H1 (cell line): Measurements from ENCODE around the gene ZNF219. TPM values are rescaled to one million over a fixed set of nuclear protein-coding genes. Genes with fewer than 3 reads are reported as not detected.

Experiments used
- CTCF ChIA-PET: fragments of 300-600 bp; sonication (Branson Sonifier 250); formaldehyde crosslinking; loops from one replicate; lab custom pipeline; 2021; ENCODE audit not compliant: partially characterized antibody; lab: Charles Lee
- POLR2A ChIA-PET: fragments of 300-600 bp; sonication (Branson Sonifier 250); formaldehyde crosslinking; loops from one replicate; lab custom pipeline; 2021; ENCODE audit warnings: inconsistent platforms; ENCODE audit not compliant: partially characterized antibody; lab: Charles Lee
- DNase-seq, 2 experiments: peaks; one replicate each; pipeline versions ENCODE4 v3.0.0 to v3.0.0-alpha.2; 2010 to 2022; ENCODE audit warnings: low spot score in 2 of 2, low read depth in 1 of 2, mixed read lengths in 1 of 2
- FAIRE-seq: peaks from 2 replicates; lab custom pipeline; 2011; peaks lifted over from hg19 to GRCh38; lab: Jason Lieb, UNC
- H2AFZ ChIP-seq: 2 replicates; pipeline ENCODE4 v1.8.1; 2012; ENCODE audit warnings: low read length, inconsistent platforms
- H2AK5ac ChIP-seq: 2 replicates; pipeline ENCODE4 v1.6.1; 2013; ENCODE audit warnings: low read depth, low read length
- H2BK120ac ChIP-seq: replicated peaks from 2 replicates; pipeline ENCODE3; 2013; ENCODE audit warnings: low read depth, low read length, inconsistent platforms
- H2BK12ac ChIP-seq: 2 replicates; pipeline ENCODE4 v1.6.1; 2013; ENCODE audit warnings: low read depth, low read length
- H2BK15ac ChIP-seq: 2 replicates; pipeline ENCODE4 v1.6.1; 2013; ENCODE audit warnings: low read length
- H2BK20ac ChIP-seq: 2 replicates; pipeline ENCODE4 v1.6.1; 2013; ENCODE audit warnings: low read length
- H2BK5ac ChIP-seq: 2 replicates; pipeline ENCODE4 v1.6.1; 2013; ENCODE audit warnings: low read depth, low read length
- H3K14ac ChIP-seq: 2 replicates; pipeline ENCODE4 v1.6.1; 2013; ENCODE audit warnings: inconsistent platforms; ENCODE audit not compliant: insufficient read length
- H3K18ac ChIP-seq: 2 replicates; pipeline ENCODE4 v1.6.1; 2013; ENCODE audit warnings: low read length; ENCODE audit errors: extremely low read depth
- H3K23ac ChIP-seq: 2 replicates; pipeline ENCODE4 v1.6.1; 2013; ENCODE audit warnings: inconsistent platforms; ENCODE audit not compliant: insufficient read length
- H3K23me2 ChIP-seq: 2 replicates; pipeline ENCODE4 v1.6.1; 2013; ENCODE audit warnings: low read depth, low read length
- H3K27ac ChIP-seq: 2 replicates; pipeline ENCODE4 v1.6.1; 2011; ENCODE audit warnings: low read depth, low read length, inconsistent platforms
- H3K27me3 ChIP-seq, 4 experiments: replicated peaks in 1 of 4; 1 replicate in 1 of 4; 2 replicates in 3 of 4; pipeline versions ENCODE4 v1.6.1 to v1.8.1; 2011 to 2013; ENCODE audit warnings: low read length in 3 of 4, mild to moderate bottlenecking in 3 of 4, inconsistent platforms in 2 of 4, mixed read lengths in 2 of 4, moderate library complexity in 1 of 4; ENCODE audit not compliant: control insufficient read depth in 3 of 4, insufficient read depth in 3 of 4; ENCODE audit errors: extremely low read depth in 1 of 4
- H3K36me3 ChIP-seq, 4 experiments: 2 replicates each; pipeline versions ENCODE4 v1.6.1 to v1.8.1; 2011 to 2013; ENCODE audit warnings: mild to moderate bottlenecking in 4 of 4, low read length in 3 of 4, moderate library complexity in 2 of 4, control low read depth in 1 of 4, inconsistent platforms in 1 of 4; ENCODE audit not compliant: insufficient read depth in 4 of 4, control insufficient read depth in 2 of 4
- H3K4ac ChIP-seq: replicated peaks from 2 replicates; pipeline ENCODE3; 2013; ENCODE audit warnings: low read length, low read depth, mixed read lengths, inconsistent platforms; ENCODE audit not compliant: insufficient read length
- H3K4me1 ChIP-seq, 4 experiments: replicated peaks in 1 of 4; 1 replicate in 1 of 4; 2 replicates in 3 of 4; pipeline versions ENCODE4 v1.6.1 to v1.8.1; 2011 to 2013; ENCODE audit warnings: low read length in 3 of 4, inconsistent platforms in 2 of 4, mixed read lengths in 1 of 4; ENCODE audit not compliant: insufficient read depth in 4 of 4, control insufficient read depth in 3 of 4
- H3K4me2 ChIP-seq, 2 experiments: 2 replicates each; pipeline versions ENCODE4 v1.6.1 to v1.8.1; 2011 to 2013; ENCODE audit warnings: low read depth in 2 of 2, low read length in 2 of 2, control low read depth in 1 of 2, inconsistent platforms in 1 of 2, mild to moderate bottlenecking in 1 of 2; ENCODE audit not compliant: insufficient read depth in 1 of 2
- H3K4me3 ChIP-seq, 4 experiments: fragments of 200-600, 300-600 bp in 1 of 4; sonication (generic), shearing (Covaris generic), sonication (Bioruptor Twin) in 1 of 4; 2 replicates each; pipeline versions ENCODE4 v1.5.1 to v1.8.1; 2011 to 2016; ENCODE audit warnings: low read length in 4 of 4, low read depth in 3 of 4, control low read depth in 2 of 4, inconsistent platforms in 2 of 4, mild to moderate bottlenecking in 2 of 4, mixed read lengths in 1 of 4, moderate library complexity in 1 of 4; ENCODE audit not compliant: insufficient read depth in 2 of 4; ENCODE audit errors: extremely low read depth in 1 of 4
- H3K56ac ChIP-seq: replicated peaks from 2 replicates; pipeline ENCODE3; 2013; ENCODE audit warnings: low read depth, mild to moderate bottlenecking, mixed read lengths, low read length, inconsistent platforms; ENCODE audit not compliant: insufficient read length
- H3K79me1 ChIP-seq: 2 replicates; pipeline ENCODE4 v1.6.1; 2013; ENCODE audit warnings: low read depth, low read length, control low read depth
- H3K79me2 ChIP-seq, 2 experiments: 2 replicates each; pipeline versions ENCODE4 v1.6.1 to v1.8.1; 2012 to 2013; ENCODE audit warnings: low read length in 2 of 2, mild to moderate bottlenecking in 2 of 2, inconsistent platforms in 1 of 2; ENCODE audit not compliant: insufficient read depth in 2 of 2, control insufficient read depth in 1 of 2
- H3K9ac ChIP-seq, 4 experiments: replicated peaks in 1 of 4; 1 replicate in 1 of 4; 2 replicates in 3 of 4; pipeline versions ENCODE4 v1.6.1 to v1.8.1; 2011 to 2013; ENCODE audit warnings: low read depth in 3 of 4, low read length in 3 of 4, control low read depth in 2 of 4, mild to moderate bottlenecking in 2 of 4, moderate library complexity in 2 of 4, inconsistent platforms in 1 of 4; ENCODE audit errors: extremely low read depth in 1 of 4
- H3K9me3 ChIP-seq, 2 experiments: 2 replicates each; pipeline versions ENCODE4 v1.6.1 to v1.8.1; 2012 to 2013; ENCODE audit warnings: mild to moderate bottlenecking in 2 of 2, moderate library complexity in 2 of 2, control low read depth in 1 of 2, inconsistent platforms in 1 of 2, low read depth in 1 of 2, low read length in 1 of 2, mixed read lengths in 1 of 2; ENCODE audit not compliant: insufficient read depth in 2 of 2
- H4K20me1 ChIP-seq, 2 experiments: replicated peaks in 1 of 2; 2 replicates each; pipeline versions ENCODE3 to v1.8.1; 2011 to 2013; ENCODE audit warnings: inconsistent platforms in 2 of 2, low read length in 2 of 2, mild to moderate bottlenecking in 1 of 2; ENCODE audit not compliant: insufficient read depth in 2 of 2, control insufficient read depth in 1 of 2
- H4K5ac ChIP-seq: 2 replicates; pipeline ENCODE4 v1.6.1; 2013; ENCODE audit warnings: low read length, low read depth, mixed read lengths, inconsistent platforms; ENCODE audit not compliant: insufficient read length
- H4K8ac ChIP-seq: 2 replicates; pipeline ENCODE4 v1.8.0; 2013; ENCODE audit warnings: mild to moderate bottlenecking, moderate library complexity, low read length, inconsistent platforms; ENCODE audit not compliant: insufficient read depth; ENCODE audit errors: extremely low read depth
- H4K91ac ChIP-seq: replicated peaks from 2 replicates; pipeline ENCODE3; 2013; ENCODE audit warnings: low read length, mixed read lengths, inconsistent platforms; ENCODE audit not compliant: insufficient read length
- KDM4A ChIP-seq: IDR thresholded peaks from one replicate; pipeline ENCODE4 v1.7.1; 2012; ENCODE audit warnings: low read depth, mild to moderate bottlenecking, moderate library complexity, low read length, inconsistent platforms; ENCODE audit not compliant: severe bottlenecking
- SP1 ChIP-seq: IDR thresholded peaks from 2 replicates; pipeline ENCODE4 v1.6.1; 2011; ENCODE audit warnings: low read depth, low read length
- SP4 ChIP-seq: IDR thresholded peaks from 2 replicates; pipeline ENCODE4 v1.6.1; 2012; ENCODE audit warnings: low read length, inconsistent platforms
- TAF7 ChIP-seq: optimal IDR thresholded peaks from 2 replicates; pipeline ENCODE3; 2011; ENCODE audit warnings: low read depth, mild to moderate bottlenecking, inconsistent platforms, low read length, moderate library complexity, borderline replicate concordance
- WGBS, 2 experiments: shearing (Covaris generic) in 1 of 2; methylation state at CpG; one replicate each; pipeline versions ENCODE4 v1.1.6 to v1.1.7; 2013 to 2015; ENCODE audit warnings: low lambda C conversion rate in 2 of 2, mixed read lengths in 2 of 2, inconsistent platforms in 1 of 2, low coverage in 1 of 2, missing lambda C conversion rate in 1 of 2; ENCODE audit not compliant: insufficient replicate concordance in 2 of 2, insufficient coverage in 1 of 2, insufficient read length in 1 of 2; ENCODE audit errors: extremely low coverage in 1 of 2, missing lambda C conversion rate in 1 of 2; 5-methylcytosine and 5-hydroxymethylcytosine counted together
- polyA plus RNA-seq, 7 experiments: library from polyadenylated mRNA; depleted of rRNA in 3 of 7; stranded (reverse) in 5 of 7; unstranded in 2 of 7; fragments of >200 nt in 5 of 7; fragments of 200-250 nt in 2 of 7; gene quantifications; 1 replicate in 5 of 7; 2 replicates in 1 of 7; 4 replicates in 1 of 7; pipeline versions ENCODE4 v1.2.1 to v1.2.3, GENCODE V29; 2011 to 2013; ENCODE audit warnings: missing spikeins in 2 of 7, mixed read lengths in 2 of 7
- total RNA-seq: library from RNA; stranded (reverse); fragmentation: NEBNext Ultra II Directional; extraction: Animal tissue kit (Norgen Biotek cat#: 25700); gene quantifications from 2 replicates; pipeline ENCODE4 v1.2.1, GENCODE V29; 2021

The ZNF219 gene
- total and polyA plus RNA-seq, 2 of the 8 experiments (the other 6 are each of a cell fraction or from before 2014, with no cell fraction given), result 113 to 160 TPM

DNA sequence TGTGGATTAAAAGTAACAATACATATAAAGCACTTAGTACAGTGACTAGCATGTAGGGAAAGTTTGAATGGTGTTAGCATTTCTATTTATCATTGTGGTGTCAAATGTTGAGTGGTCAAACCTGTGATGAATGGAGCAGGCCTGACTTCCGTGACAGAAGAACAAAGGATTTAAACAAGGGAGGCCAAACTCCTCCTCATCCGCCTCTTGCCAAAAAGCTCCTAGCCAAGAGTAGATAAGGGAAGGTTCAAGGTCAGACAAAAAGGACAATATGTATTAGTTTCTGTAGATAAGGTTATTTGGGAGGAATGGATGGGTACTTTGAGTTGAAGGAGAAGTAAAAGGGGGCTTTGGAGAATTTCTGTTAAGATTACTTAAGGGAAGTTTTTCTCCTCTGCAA is 49.8 kb downstream of the ZNF219 start:
- Histone ChIP-seq H3K23me2 (no peaks in the 10 kb centered on the region), H3K27me3 (no peaks in the 10 kb centered on the region), H2BK20ac (no peak overlapping the region), H3K9me3 (no peaks in the 10 kb centered on the region), H3K9ac (no peak overlapping the region), H4K20me1 (no peaks in the 10 kb centered on the region), H3K79me2 (no peaks in the 10 kb centered on the region), H3K14ac (no peak overlapping the region), H3K4me2 (no peak overlapping the region), H2BK5ac (no peak overlapping the region), H3K4me1 (no peaks in the 10 kb centered on the region), H4K5ac (no peak overlapping the region), H3K18ac (no peak overlapping the region), H3K56ac (no peak overlapping the region), H3K4me3 (no peak overlapping the region), H4K8ac (no peak overlapping the region), H3K27ac (no peak overlapping the region), H2BK120ac (no peak overlapping the region), H3K79me1 (no peaks in the 10 kb centered on the region), H4K91ac (no peak overlapping the region), H3K23ac (no peak overlapping the region), H2AFZ (no peak overlapping the region), H2BK15ac (no peak overlapping the region), H2AK5ac (no peak overlapping the region), H3K4ac (no peak overlapping the region), H2BK12ac (no peak overlapping the region), H3K36me3 (no peaks in the 10 kb centered on the region)
- ChIA-PET POLR2A (interaction anchor here (0.6 to 1.3 kb wide), 2 partner anchors 9 to 470 kb away, joined by 3 read pairs; no protein-coding TSS in a partner anchor), CTCF (interaction anchor here (1.0 to 3.7 kb wide), 9 partner anchors 9 to 88 kb away, joined by 3 to 28 read pairs (median 4); partner anchors contain the start of gene RNASE8)
- TF ChIP-seq KDM4A (no peak), SP1 (no peak), SP4 (no peak), TAF7 (no peak)
- FAIRE-seq (no peak), DNase-seq (no peak)
- 95% methylated on average over 2 of the region's 2 CpGs; no CpG with 5 or more reads in 1 of the 2 experiments for WGBS, 2 experiments
